ENCODE measurements around the gene MARCHF11. TPM values are rescaled to one million over a fixed set of nuclear protein-coding genes. Genes with fewer than 3 reads are reported as not detected.

The MARCHF11 gene
- total RNA-seq, 4 donors from 2014 or later: not detected

DNA sequence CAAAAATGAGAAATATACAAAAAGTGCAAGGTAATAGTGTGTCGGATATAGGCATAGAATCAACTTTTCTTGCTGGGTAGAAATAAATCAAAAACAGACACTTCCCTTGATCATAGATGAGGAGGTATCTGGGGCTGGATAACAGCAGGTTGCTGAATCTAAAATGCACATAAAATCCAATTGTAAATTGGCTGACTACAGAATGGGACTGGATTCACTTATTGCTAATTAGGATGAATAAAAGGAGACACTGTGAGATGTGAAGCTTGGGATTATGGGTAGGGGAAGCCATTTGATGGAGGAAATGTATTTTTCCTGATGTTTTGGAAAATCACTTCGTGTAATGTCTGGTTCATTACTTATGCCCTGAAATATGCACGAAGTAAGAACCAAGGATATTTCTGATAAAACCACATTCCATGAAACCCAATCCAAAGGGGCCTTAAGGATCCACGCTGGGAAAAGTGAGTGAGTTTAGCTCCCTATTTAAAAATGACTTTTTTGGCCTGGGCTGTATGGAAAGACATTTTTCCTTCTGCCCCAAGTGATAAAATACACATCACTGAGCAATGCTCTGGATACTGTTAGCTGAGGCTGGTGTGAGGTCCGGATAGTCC, 136.1 kb downstream of the MARCHF11 start:
- no peaks in the 10 kb centered on the region for H3K36me3 ChIP-seq
- no peak overlapping the region for H3K4me3 ChIP-seq
- 69 to 77% methylated on average over 5 of the region's 5 CpGs for WGBS, 2 donors
- TF ChIP-seq, protein P1, sequence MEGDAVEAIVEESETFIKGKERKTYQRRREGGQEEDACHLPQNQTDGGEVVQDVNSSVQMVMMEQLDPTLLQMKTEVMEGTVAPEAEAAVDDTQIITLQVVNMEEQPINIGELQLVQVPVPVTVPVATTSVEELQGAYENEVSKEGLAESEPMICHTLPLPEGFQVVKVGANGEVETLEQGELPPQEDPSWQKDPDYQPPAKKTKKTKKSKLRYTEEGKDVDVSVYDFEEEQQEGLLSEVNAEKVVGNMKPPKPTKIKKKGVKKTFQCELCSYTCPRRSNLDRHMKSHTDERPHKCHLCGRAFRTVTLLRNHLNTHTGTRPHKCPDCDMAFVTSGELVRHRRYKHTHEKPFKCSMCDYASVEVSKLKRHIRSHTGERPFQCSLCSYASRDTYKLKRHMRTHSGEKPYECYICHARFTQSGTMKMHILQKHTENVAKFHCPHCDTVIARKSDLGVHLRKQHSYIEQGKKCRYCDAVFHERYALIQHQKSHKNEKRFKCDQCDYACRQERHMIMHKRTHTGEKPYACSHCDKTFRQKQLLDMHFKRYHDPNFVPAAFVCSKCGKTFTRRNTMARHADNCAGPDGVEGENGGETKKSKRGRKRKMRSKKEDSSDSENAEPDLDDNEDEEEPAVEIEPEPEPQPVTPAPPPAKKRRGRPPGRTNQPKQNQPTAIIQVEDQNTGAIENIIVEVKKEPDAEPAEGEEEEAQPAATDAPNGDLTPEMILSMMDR (IDR thresholded peaks at IDR 0.05): no peak
- no peak for TF ChIP-seq EP300 (IDR thresholded peaks at IDR 0.05)
- no peak for TF ChIP-seq POLR2A (IDR thresholded peaks at IDR 0.05)
- H3K27ac ChIP-seq: no peak overlapping the region
- H3K4me1 ChIP-seq: no peaks in the 10 kb centered on the region
- peaks cover 0 to 4% (median 0%) of the 10 kb centered on the region in 4 donors for H3K9me3 ChIP-seq
- H3K27me3 ChIP-seq: no peaks in the 10 kb centered on the region
- DNase-seq (ENCODE audit: low spot score in 2 of 2): no peak

DNA sequence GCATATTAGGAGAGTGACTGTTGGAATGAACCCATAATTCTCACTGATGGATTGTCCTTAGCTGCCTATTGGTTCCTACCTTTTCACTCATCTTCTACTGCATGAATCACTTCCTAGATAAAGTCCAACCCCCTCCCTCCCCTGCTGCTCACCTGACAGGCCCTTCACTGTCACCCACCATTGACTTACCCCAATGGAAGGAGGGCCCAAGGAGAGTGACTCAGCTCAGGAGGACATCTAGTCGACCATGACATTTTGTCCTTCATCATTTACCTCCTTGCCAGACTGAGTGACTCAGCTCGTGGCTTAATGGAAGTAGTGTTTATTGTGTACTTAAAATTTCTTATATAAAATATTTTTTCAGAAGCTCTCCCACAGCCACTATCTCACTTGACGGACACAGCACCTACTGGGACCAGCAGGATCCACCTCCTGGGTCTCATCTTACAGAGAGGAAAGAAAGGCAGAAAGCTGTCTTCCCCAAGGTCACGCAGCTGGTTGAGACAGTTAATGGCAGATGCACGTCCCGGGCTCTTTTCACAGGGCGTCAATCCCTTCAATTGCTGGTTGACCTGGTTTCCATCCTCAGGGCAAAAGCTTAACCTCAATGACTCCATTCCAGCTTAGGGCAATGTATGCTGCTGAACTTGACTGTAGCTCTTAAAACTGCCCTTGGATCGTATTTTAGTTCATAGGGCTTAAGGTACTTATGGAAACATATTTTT, 142.3 kb downstream of the MARCHF11 start:
- no peak for TF ChIP-seq POLR2A (IDR thresholded peaks at IDR 0.05)
- no peak overlapping the region for H3K4me3 ChIP-seq
- no peaks in the 10 kb centered on the region for H3K27me3 ChIP-seq
- H3K27ac ChIP-seq: no peak overlapping the region
- peaks cover 0 to 4% (median 0%) of the 10 kb centered on the region in 4 donors for H3K9me3 ChIP-seq
- no peaks in the 10 kb centered on the region for H3K36me3 ChIP-seq
- H3K4me1 ChIP-seq: no peaks in the 10 kb centered on the region
- no peak for DNase-seq (ENCODE audit: low spot score in 2 of 2)
- 66 to 81% methylated on average over 8 of the region's 8 CpGs for WGBS, 2 donors

DNA sequence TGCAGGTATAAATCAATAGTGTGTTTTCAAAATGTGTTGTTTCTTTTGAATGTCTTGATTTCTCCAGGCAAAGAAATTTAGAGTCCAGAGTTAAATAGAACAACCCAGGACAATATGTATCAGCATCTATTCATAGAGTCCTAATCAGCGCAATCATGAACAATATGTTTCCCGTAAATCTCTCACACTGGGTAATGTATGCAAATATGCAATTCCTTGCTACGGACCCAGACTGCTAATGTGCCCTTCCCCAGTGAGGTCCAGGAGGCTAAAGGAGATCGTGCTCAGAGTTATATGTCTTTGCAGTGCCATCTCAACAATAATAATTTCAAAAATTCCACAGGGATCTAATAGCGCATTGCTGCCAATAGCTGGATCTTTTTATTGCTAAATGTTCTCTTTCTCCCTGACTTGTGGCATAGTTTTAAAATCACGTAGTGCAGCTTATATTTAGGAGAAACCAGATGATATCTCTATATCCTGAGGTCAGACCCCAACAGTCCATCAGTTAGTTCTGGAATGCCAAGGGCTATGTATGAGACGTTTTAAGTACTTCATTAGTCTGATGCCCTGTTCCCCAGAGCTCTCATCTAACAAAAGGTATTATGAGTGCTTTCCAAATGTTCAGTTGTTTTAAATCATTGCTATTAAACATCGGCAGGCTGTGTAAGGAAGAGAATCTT, 145.1 kb downstream of the MARCHF11 start:
- TF ChIP-seq POLR2A (IDR thresholded peaks at IDR 0.05) (no peak), EP300 (IDR thresholded peaks at IDR 0.05) (no peak)
- TF ChIP-seq, protein P1 (IDR thresholded peaks at IDR 0.05): no peak
- Histone ChIP-seq H3K27me3 (no peaks in the 10 kb centered on the region), H3K36me3 (no peaks in the 10 kb centered on the region), H3K4me3 (no peak overlapping the region), H3K9me3 (no peaks in the 10 kb centered on the region), H3K27ac (no peak overlapping the region), H3K4me1 (no peaks in the 10 kb centered on the region)
- 53 to 64% methylated on average over 8 of the region's 8 CpGs for WGBS, 2 donors
- DNase-seq (ENCODE audit: low spot score in 2 of 2): no peak

DNA sequence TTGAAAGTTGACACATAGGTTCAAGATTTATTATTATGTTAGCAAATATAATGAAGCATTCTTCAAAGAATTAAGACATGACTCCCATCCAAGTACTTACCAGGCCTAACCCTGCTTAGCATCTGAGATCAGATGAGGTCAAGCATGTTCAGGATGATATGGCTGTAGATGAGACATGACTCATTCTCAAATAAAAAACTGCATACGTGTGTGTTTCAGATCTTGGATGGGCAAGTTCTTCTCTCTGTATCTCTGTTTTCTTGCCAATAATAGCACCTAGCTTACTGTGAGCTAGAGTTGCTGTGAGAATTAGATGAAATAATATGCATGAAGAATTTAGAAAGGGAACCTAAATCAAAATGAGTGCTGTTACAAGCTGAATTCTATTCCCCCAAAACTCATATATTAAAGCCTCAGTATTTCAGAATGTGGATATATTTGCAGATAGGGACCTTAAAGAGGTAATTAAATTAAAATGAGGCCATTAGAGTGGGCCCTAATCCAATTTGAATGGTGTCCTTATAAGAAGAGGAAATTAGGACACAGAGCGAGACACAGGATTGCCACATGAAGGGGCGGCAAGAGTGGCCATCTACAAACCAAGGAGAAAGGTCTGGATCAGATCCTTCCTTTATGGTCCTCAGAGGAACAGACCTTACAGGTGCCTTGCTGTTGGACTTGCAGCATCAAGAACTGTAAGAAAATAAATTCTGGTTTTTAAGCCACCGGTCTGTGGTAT, 146.2 kb downstream of the MARCHF11 start:
- WGBS, 2 donors: 88 to 92% methylated on average over 4 of the region's 4 CpGs
- Histone ChIP-seq H3K9me3 (no peaks in the 10 kb centered on the region), H3K4me3 (no peak overlapping the region), H3K4me1 (no peaks in the 10 kb centered on the region), H3K27me3 (no peaks in the 10 kb centered on the region), H3K36me3 (no peaks in the 10 kb centered on the region), H3K27ac (no peak overlapping the region)
- TF ChIP-seq, protein P1 (IDR thresholded peaks at IDR 0.05): no peak
- no peak for TF ChIP-seq EP300 (IDR thresholded peaks at IDR 0.05)
- TF ChIP-seq POLR2A (IDR thresholded peaks at IDR 0.05): no peak
- no peak for DNase-seq (ENCODE audit: low spot score in 2 of 2)

DNA sequence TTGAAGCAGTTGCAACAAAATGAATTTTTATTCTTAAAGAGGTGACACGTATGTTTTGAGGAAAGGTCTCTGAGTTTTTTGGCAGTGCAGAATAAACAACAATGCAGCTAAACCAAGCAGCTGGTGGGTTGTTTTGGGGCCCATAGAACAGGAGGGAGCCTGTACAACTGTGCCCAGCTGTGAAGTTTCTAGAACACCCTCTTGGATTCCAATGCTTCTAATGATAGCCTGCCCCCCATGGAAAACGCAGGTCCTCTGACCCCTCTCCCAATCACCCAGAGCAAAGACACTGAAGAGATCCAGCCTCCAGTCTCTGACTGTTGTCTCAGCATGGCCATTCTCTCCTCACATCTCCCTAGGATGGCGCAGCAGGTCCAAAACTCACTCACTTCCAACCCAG, 150.9 kb downstream of the MARCHF11 start:
- no peaks in the 10 kb centered on the region for H3K4me1 ChIP-seq
- H3K27me3 ChIP-seq: no peaks in the 10 kb centered on the region
- H3K9me3 ChIP-seq: no peaks in the 10 kb centered on the region
- H3K36me3 ChIP-seq: no peaks in the 10 kb centered on the region
- no peak overlapping the region for H3K27ac ChIP-seq
- TF ChIP-seq EP300 (IDR thresholded peaks at IDR 0.05) (no peak), POLR2A (IDR thresholded peaks at IDR 0.05) (no peak)
- TF ChIP-seq, protein P1 (IDR thresholded peaks at IDR 0.05): no peak
- WGBS, 2 donors: 87 to 92% methylated on average over 3 of the region's 3 CpGs
- no peak overlapping the region for H3K4me3 ChIP-seq
- DNase-seq (ENCODE audit: low spot score in 2 of 2): no peak
